HG03521 (cell line): ENCODE measurements around the gene ARGFX.
"Not testable (repeated sequence)": the region's sequence is repeated elsewhere in the genome, so short reads cannot be mapped to it uniquely, and the experiment has no call there.

Experiments
- ATAC-seq: cut with Tn5 transposase; IDR thresholded peaks from one replicate; pipeline ENCODE4 v1.9.1; 2021; ENCODE audit warnings: mild to moderate bottlenecking, moderate library complexity; ENCODE audit not compliant: unreplicated experiment

ARGFX gene

GRCh38 chr3:121567649-121568048 is at the start of gene ARGFX:
Gene ARGFX, plus strand, starts transcription at chr3:121567949. Its CDS starts 2,765 bp downstream, at chr3:121570714.
- ATAC-seq, result no peak

- ATAC-seq, result no peak
Measured at GRCh38 chr3:121517953-121518655, 49.6 kb upstream of the ARGFX start.

GRCh38 chr3:121520510-121520909 is 47.2 kb upstream of the ARGFX start:
- no peak for ATAC-seq

- no peak for ATAC-seq
Measured at GRCh38 chr3:121529308-121529707, 38.4 kb upstream of the ARGFX start.

GRCh38 chr3:121531269-121531668 is 36.5 kb upstream of the ARGFX start:
- no peak for ATAC-seq

- ATAC-seq, result no peak
Measured at GRCh38 chr3:121542924-121543323, 24.8 kb upstream of the ARGFX start.

- peak; percentile 4 for ATAC-seq
Measured at GRCh38 chr3:121545049-121545573, 22.6 kb upstream of the ARGFX start.

GRCh38 chr3:121545574-121546455 is 21.9 kb upstream of the ARGFX start, which contains the start of gene POLQ:
Gene POLQ, minus strand, starts transcription at chr3:121545988. Its CDS starts 111 bp downstream, at chr3:121545877.
- peak; percentile 73 for ATAC-seq

- no peak for ATAC-seq
Measured at GRCh38 chr3:121552379-121552778, 15.4 kb upstream of the ARGFX start.

- no peak for ATAC-seq
Measured at GRCh38 chr3:121552797-121553196, 15.0 kb upstream of the ARGFX start.

- ATAC-seq, result no peak
Measured at GRCh38 chr3:121557426-121557934, 10.3 kb upstream of the ARGFX start.

GRCh38 chr3:121562148-121562547 is 5.6 kb upstream of the ARGFX start:
- no peak for ATAC-seq

- no peak for ATAC-seq
Measured at GRCh38 chr3:121566773-121567172, 976 bp upstream of the ARGFX start.

GRCh38 chr3:121574449-121574848 is 6.7 kb downstream of the ARGFX start:
- no peak for ATAC-seq

GRCh38 chr3:121581691-121582090 is 13.9 kb downstream of the ARGFX start:
- no peak for ATAC-seq

GRCh38 chr3:121584418-121584817 is 16.7 kb downstream of the ARGFX start:
- no peak for ATAC-seq

- no peak for ATAC-seq
Measured at GRCh38 chr3:121592856-121593702, 25.3 kb downstream of the ARGFX start, which contains the start of gene FBXO40. Gene FBXO40, plus strand, starts transcription at chr3:121593379. Its CDS starts 27,197 bp downstream, at chr3:121620576.

GRCh38 chr3:121593806-121594205 is 26.1 kb downstream of the ARGFX start:
- ATAC-seq, result not testable (repeated sequence)

- no peak for ATAC-seq
Measured at GRCh38 chr3:121594850-121595249, 27.1 kb downstream of the ARGFX start.

- no peak for ATAC-seq
Measured at GRCh38 chr3:121595765-121596406, 28.1 kb downstream of the ARGFX start.
